ENCODE measurements around the gene SERPINB8.
A peak's percentile ranks its signal among the peaks of the same experiment; 100 is the strongest.

Gene SERPINB8

DNA sequence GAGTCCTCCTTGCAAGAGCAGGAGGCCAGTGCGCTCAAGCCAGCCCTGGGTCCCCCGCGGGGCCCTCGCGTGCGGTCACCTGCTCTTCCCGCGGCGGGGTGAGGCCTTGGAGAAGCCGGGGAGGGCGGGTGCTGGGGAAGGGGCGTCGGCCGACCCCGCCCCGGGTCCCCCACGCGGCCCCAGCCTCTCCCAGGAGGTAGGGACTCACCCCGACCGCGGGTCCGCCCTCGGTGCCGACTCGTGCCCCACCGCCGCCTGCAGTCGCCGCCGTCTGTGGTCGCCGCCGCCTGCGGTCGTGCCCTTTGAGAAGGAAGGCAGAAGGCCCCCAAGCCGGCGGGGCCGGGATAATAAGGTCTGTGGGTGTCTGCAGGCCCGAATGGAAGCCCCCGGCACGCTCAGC is 32.7 kb downstream of the SERPINB8 start:
- TF ChIP-seq, protein P1, sequence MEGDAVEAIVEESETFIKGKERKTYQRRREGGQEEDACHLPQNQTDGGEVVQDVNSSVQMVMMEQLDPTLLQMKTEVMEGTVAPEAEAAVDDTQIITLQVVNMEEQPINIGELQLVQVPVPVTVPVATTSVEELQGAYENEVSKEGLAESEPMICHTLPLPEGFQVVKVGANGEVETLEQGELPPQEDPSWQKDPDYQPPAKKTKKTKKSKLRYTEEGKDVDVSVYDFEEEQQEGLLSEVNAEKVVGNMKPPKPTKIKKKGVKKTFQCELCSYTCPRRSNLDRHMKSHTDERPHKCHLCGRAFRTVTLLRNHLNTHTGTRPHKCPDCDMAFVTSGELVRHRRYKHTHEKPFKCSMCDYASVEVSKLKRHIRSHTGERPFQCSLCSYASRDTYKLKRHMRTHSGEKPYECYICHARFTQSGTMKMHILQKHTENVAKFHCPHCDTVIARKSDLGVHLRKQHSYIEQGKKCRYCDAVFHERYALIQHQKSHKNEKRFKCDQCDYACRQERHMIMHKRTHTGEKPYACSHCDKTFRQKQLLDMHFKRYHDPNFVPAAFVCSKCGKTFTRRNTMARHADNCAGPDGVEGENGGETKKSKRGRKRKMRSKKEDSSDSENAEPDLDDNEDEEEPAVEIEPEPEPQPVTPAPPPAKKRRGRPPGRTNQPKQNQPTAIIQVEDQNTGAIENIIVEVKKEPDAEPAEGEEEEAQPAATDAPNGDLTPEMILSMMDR (IDR thresholded peaks at IDR 0.05) = no peak

DNA sequence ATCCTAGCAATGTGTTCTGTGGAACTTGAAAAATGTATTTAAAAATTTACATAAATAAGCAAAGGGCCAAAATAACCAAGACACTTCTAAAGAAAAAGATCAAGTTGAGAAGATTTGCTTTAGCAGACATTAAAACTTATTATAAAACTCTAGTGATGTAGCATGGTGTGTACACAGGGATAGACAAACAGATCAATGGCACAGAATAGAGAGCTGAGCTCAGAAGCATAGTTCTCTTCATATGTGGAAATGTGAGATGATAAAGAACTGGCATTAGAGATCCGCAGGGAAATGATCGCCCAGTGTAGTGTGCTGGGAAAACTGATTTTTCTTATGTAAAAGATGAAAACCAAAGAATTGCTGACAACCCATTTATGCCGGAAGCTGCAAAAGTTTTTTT is 39.4 kb downstream of the SERPINB8 start:
- TF ChIP-seq, protein P1 (IDR thresholded peaks at IDR 0.05) = no peak

DNA sequence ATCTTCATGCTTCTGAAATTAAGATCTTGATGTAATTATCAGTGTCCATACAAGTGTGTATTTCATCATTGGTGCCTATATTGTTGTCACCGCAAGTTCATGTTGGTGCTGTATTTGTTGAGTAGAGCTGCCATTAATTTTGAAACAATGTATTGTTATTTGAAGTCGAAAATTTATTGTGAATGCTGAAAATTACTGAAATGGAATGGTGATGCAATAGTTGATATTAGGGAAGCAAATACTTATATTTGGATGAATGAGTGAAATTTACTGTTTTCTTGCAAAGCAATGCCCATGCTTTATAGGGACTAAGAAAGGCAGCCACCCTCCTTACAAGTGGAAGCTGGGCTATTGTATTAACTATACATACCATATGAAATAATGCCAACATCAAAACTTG is 41.6 kb downstream of the SERPINB8 start:
- TF ChIP-seq, protein P1 (IDR thresholded peaks at IDR 0.05) = no peak

DNA sequence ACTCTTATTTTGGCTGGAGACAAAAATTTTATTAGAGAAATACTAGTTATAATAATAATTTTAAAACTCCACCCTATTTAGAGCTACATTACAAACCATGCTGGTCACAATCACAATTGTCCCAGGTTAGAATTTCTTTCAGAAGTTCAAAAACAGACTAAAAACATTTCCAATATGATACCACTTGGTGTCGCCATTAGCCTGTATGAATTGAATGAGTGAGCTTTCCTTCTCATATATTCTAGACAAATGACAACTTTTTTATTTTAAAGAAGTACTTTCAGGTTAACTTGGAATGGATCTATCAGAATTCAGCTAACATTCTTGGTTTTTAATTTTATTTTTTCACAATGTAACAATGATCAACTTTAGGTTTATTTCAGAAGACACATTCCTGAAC is 48.0 kb downstream of the SERPINB8 start:
- TF ChIP-seq, protein P1 (IDR thresholded peaks at IDR 0.05) = peak; percentile 61

DNA sequence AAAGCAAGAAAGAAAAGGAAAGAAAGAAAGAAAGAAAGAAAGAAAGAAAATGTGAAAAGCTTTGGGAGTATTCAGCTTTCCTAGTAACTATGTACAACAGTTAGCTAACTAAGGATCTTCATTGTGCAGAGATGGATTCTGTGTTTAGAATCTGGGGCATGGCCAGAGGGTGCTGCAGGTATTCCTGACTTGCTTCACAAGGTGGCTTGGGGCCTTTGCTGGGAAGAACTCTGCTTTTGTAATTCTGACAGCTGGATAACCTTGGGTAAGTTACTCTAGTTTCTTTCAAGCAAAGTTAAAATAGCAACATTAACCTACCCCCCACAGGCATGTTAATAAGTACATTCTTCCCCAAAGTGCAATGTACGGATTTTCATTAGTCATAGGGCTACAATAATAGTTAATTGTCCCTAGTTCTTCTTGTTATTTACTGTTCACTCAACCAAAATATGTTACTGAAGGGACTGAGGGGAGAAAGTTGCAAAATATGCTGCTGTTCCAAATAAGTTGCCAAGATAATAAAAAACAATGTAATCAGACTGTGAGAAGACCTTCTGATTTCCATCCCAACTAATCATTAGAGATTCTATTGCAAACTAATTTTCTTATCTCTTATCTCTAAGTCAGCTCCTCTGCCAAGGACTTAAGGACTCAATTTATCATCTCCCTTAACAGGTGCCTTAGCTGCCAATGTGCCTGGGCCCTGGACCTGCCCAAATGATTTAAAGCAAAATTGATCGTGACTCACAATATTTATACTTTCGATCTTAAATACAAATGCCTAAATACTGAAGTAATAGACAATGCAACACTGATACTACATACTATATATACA is 50.3 kb downstream of the SERPINB8 start:
- TF ChIP-seq, protein P1 (IDR thresholded peaks at IDR 0.05) = no peak

DNA sequence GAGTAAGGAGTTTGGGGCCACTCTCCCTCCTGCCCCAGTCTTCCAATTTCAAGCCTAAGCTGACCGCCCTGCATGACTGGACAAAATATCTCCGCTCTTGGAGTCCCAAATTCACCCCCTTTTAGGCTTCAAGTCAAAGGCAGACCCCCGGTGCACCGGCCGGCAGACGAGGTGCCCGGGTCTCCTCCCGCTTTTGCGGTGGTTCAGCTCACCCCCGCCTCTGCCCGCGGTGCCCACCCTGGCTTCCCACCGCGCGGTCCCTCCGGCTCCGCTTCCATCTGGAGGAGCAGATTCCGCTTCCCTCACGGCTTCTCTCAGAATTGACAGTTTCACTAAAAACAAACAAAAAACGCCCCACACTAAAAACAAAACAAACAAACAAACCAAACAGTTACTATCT is 56.5 kb downstream of the SERPINB8 start:
- TF ChIP-seq, protein P1 (IDR thresholded peaks at IDR 0.05) = no peak

DNA sequence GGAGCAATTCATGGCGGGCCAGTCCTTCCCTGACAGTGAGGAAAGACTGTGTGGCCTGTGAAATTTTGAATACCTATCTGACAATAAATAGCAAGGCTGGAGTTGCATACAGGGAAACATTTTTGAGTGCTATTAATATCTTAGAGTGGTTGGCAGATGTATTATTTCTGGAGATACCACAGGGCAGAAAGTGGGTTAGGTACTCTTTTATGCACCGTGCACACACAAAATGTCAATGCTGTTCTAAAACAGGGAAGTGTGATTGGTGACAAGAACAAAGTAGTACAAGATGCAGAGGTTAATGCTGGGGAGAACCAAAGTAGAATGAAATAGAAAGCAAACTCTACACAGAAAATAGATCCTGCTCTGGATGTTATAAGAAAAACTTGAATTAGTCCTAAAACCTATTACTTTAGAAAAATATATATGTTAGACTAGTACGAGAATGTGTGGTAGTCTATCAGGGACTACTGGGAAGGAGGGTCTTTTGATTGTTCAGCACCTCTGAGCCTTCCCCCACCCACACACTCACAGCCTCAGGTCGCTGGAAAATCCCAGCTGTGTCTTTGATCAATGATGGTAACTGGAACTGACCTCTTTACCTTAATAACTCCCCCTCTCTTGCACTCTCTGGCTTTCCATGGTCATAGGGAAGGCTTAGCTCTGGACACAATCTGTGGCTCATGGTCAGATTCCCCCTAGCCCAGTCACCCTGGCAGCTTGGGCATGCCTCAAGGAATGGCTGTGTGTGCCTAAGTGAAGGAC is 58.2 kb downstream of the SERPINB8 start:
- TF ChIP-seq, protein P1 (IDR thresholded peaks at IDR 0.05) = no peak

All from LNCAP (cell line).